Hindlimb muscle (tissue), 1 donor: ENCODE results near the gene CFAP70. TPM values are rescaled to one million over a fixed set of nuclear protein-coding genes. Genes with fewer than 3 reads are reported as not detected.
"Not testable (repeated sequence)": the region's sequence is repeated elsewhere in the genome, so short reads cannot be mapped to it uniquely, and the experiment has no call there.

Experiments used
- DNase-seq: peaks from one replicate; pipeline ENCODE4 v3.0.0-alpha.2; 2013
- polyA plus RNA-seq: library from polyadenylated mRNA; unstranded; fragments of 120-200 nt; gene quantifications from one replicate; pipeline ENCODE4 v1.2.1, GENCODE V29; 2013; ENCODE audit not compliant: insufficient read length

The CFAP70 gene
- 1.9 TPM for polyA plus RNA-seq

DNA sequence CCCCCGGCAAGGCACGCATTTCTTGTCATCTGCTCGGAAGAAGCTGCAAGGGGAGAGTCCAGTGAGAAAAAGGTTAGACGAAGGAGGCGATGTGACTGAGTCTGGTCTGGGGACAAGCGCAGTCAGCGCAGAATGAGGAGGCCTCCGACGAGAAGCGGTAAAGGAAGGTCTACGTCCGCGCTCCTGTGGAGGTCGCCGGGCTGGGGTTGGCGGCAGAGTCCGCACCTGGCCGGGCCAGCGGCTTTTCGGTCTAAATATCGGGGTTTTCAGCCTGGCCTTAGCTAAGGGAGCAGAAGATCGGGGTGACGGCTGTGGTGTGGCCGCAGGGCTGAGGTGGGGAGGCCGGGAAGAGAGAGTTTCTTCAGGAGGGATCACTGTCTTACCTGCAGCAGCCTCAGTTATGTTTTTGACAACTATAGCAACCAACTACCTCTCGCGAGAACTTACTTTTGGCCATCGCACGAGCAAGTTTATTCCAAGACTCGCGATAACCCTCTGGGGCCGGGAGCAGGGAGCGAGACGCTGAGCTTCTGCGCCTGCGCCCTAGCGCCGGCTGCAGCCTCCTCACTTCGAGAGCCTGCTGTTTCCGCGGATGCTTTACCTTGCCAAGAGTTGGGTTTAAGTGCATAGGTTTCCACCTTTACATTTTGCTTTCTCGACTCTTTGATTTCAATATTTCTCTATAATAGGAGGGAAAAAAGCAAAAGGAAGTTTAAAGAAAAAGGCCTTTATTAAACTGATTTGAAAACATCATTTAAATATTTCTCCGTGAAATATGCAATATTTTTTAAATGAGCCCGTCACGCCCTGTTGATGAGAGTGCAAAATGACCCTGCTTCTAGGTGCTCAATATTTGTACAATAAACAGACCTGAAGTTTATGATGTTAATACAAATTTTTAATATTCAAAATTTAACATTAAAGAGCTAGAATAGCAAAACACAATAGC, at the start of gene CFAP70:
TSS of gene CFAP70 (minus strand) at position 534 of the 949 bp plus-strand sequence. CDS start 4,068 bp downstream, outside the sequence.
- peak; percentile 97 for DNase-seq

- DNase-seq = no peak
Measured at GRCh38 chr10:73408061-73408460, 49.4 kb upstream of the CFAP70 start.

GRCh38 chr10:73407495-73407894, 48.8 kb upstream of the CFAP70 start:
- no peak for DNase-seq

DNA sequence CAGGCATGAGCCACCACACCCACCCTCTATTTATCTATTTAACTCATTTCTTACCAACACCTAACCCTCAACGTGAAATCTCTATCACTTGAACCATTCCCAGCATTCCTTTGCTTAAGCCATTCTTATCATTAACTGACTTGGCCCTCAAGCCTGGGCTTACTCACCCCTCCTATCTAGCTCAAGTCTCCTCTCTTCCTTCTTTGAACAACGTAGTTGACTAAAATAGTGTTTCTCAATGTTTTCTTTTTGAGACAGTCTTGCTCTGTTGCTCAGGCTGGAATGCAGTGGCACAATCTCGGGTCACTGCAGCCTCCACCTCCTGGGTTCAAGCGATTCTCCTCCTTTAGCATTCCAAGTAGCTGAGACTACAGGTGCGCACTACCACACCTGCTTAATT, 48.2 kb upstream of the CFAP70 start:
- DNase-seq = no peak

DNA sequence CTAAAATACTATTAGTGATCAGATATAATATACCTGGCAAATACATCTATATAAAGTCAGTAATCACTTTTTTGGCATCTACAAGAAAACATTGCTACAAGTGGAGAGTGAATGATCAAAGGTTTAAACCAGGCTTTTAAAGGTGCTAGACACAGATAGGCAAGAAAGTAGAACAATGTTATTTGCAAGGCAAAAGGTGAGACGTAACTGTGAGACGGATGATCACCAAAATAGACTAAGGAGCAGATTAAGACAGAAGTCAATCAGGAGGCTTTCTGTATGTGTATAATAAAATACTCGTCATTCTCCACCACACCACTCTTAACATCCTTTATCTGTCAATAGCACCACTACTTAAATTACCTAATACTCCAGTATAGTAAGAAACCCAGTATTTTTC, 46.9 kb upstream of the CFAP70 start:
- DNase-seq = no peak

DNA sequence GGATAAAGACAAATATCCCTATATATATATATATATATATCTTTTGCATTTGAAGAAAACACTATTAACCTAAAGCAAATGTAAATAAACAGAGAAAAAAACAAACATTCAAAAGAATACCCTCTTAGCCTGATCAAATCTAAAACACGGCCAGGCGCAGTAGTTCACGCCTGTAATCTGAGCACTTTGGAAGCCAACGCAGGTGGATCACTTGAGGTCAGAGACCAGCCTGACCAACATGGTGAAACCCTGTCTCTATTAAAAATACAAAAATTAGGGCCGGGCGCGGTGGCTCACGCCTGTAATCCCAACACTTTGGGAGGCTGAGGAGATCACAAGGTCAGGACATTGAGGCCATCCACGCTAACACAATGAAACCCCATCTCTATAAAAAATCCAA, 46.0 kb upstream of the CFAP70 start:
- no peak for DNase-seq

- DNase-seq = no peak
Measured at GRCh38 chr10:73401636-73402035, 43.0 kb upstream of the CFAP70 start.

GRCh38 chr10:73399063-73399462, 40.4 kb upstream of the CFAP70 start:
- DNase-seq = peak; percentile 13

- DNase-seq = no peak
Measured at GRCh38 chr10:73398024-73398423, 39.4 kb upstream of the CFAP70 start.

DNA sequence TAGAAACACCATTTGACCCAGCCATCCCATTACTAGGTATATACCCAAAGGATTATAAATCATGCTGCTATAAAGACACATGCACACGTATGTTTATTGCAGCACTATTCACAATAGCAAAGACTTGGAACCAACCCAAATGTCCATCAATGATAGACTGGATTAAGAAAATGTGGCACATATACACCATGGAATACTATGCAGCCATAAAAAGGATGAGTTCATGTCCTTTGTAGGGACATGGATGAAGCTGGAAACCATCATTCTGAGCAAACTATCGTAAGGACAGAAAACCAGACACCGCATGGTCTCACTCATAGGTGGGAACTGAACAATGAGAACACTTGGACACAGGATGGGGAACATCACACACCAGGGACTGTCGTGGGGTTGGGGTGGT, 35.7 kb upstream of the CFAP70 start:
- not testable (repeated sequence) for DNase-seq

- no peak for DNase-seq
Measured at GRCh38 chr10:73388228-73388627, 29.6 kb upstream of the CFAP70 start.

GRCh38 chr10:73386583-73386982, 27.9 kb upstream of the CFAP70 start:
- no peak for DNase-seq

GRCh38 chr10:73379064-73379748, 20.5 kb upstream of the CFAP70 start:
- DNase-seq = no peak

DNA sequence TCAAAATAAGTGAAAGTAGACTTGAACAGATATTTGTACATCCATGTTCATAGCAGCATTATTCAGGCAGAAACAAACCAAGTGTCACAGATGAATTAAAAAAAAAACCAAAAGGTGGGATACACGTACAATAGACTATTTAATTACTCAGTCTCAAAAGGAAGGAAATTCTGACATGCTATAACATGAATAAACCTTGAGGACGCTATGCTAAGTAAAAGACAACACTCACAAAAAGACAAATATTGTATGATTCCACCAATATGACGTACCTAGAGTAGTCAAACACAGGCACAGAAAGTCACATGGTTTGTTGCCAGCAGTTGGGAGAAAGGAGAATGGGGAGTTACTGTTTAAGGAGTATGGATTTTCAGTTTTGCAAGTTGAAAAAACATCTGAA, 18.0 kb upstream of the CFAP70 start:
- DNase-seq = no peak

GRCh38 chr10:73368238-73368637, 9.6 kb upstream of the CFAP70 start:
- no peak for DNase-seq

GRCh38 chr10:73366381-73367298, 8.0 kb upstream of the CFAP70 start:
- no peak for DNase-seq

DNA sequence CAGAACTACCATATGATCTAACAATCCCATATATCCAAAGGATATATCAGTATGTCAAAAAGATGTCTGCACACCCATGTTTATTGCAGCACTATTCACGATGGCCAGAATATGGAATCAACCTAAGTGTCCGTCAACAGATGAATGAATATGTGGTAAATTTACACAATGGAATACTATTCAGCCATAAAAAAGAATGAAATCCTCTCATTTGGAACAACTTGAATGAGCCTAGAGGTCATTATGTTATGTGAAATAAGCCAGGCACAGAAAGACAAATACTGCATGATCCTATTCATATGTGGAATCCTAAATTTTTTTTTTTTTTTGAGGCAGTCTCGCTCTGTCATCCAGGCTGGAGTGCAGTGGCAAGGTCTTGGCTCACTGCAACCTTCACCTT, 6.3 kb upstream of the CFAP70 start:
- DNase-seq = no peak

DNA sequence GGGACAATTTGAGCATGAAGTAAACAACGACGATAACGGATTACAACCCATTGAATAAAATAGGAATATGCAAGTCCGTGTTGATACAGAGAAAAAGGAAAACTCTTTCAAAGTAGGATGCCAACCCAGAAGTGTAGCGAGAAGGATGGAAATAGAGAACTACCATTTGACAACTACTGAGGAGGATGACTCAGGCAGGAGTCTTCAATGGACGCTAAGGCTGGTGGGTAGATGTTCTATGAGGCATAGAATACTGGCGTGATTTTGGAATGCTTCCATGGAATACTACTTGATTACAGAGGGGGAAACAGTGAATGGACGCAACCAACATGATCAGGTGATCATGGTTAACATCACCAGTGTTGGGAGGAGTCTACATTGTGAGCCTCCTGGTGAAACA, 828 bp upstream of the CFAP70 start:
- DNase-seq = no peak

GRCh38 chr10:73357821-73358220, 843 bp downstream of the CFAP70 start:
- no peak for DNase-seq

- peak; percentile 53 for DNase-seq
Measured at GRCh38 chr10:73357166-73357565, 1.5 kb downstream of the CFAP70 start.

GRCh38 chr10:73344269-73344668, 14.4 kb downstream of the CFAP70 start:
- DNase-seq = no peak

DNA sequence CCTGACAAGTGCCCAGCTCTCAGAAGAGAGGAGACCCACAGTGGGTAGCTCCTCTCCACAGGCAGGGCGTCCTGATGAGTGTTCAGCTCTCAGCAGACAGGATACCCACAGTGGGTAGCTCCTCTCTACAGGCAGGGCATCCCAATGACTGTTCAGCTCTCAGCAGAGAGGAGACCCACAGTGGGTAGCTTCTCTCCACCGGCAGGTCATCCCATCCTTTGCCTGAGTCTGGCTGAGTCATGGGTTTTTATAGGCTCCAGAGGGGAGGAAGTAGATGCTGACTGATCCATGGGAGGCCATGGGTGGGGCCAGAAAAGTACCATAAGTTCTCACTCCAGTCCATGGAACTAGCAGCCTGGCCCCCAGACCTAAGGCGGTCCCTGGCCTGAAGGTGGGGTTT, 18.5 kb downstream of the CFAP70 start:
- no peak for DNase-seq

GRCh38 chr10:73339436-73339835, 19.2 kb downstream of the CFAP70 start:
- no peak for DNase-seq
